ENCODE data around the gene CAMTA1.

GRCh38 chr1:7568053-7568452, 782.8 kb downstream of the CAMTA1 start:
- no peak for TF ChIP-seq CTCF (IDR thresholded peaks at IDR 0.05)
- TF ChIP-seq EP300 (IDR thresholded peaks at IDR 0.05) = no peak
- TF ChIP-seq POLR2AphosphoS5 (IDR thresholded peaks at IDR 0.05) = no peak
- TF ChIP-seq POLR2A (IDR thresholded peaks at IDR 0.05) = no peak

All from stomach (tissue), 4 donors.